ENCODE measurements around the gene ZIM2. TPM values are rescaled to one million over a fixed set of nuclear protein-coding genes. Genes with fewer than 3 reads are reported as not detected.

The ZIM2 gene
- total RNA-seq (2014; rRNA removed; shearing (Covaris generic)), result not detected in 2 replicates

DNA sequence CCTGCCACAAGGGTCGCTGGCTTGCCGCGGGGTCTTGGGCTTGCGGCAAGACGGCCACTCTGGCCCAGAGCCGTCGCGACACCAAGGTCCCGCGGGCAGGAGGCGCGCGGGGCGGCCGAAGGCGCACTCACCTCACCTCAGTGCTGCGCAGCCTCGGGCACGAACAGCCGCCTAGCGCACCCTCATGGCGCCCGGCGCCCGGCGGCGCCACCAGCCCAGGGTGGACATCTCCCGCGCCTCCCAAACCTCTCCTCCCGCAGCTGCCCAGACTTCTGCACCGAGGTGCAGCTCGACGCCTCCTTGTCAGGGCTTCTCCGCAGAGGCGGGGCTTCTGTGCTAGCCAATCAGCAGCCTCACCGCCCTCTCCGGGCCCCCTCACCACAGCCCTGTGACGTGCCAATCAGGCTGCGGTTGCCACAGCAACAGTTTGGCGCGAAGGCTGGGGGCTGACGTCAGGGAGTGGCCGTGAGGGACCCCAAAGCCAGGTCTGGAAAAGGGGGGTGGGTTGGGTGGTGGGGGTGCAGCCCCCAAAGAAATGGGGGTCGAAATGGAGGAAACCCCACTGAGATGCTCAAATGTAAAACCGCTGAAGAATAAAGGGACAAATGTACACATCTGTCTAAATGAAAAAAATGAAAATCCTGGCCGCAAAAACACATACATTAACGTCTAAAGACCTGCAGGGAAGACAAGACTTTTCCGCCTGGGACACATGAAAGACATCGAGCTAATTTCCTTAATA, at the start of gene ZIM2, which contains the start of gene PEG3:
Gene ZIM2 (minus strand): TSS at position 276 of the 742 bp plus-strand sequence. CDS start 16,449 bp downstream, outside the sequence.
Gene PEG3 (minus strand): TSS at position 276 of the 742 bp plus-strand sequence. CDS start 16,071 bp downstream, outside the sequence.

Small RNA genes lying within 50 kb of the gene (small RNA-seq; reads per million reads assigned to genes)
- gene AC006115.2, result not detected

Other genes with a start within 250 kb of the ZIM2 start
- 3.1 and 3.5 TPM in 2 replicates for gene ZNF71, start 245.4 kb downstream of the ZIM2 start, total RNA-seq (2014; rRNA removed; shearing (Covaris generic))
- not detected in 2 replicates for gene SMIM17, start 197.6 kb downstream of the ZIM2 start, total RNA-seq (2014; rRNA removed; shearing (Covaris generic))
- 0.98 and 2.0 TPM in 2 replicates for gene ZNF835, start 169.0 kb downstream of the ZIM2 start, total RNA-seq (2014; rRNA removed; shearing (Covaris generic))
- 0.11 and 0.26 TPM in 2 replicates for gene PEG3, start within 50 bp of the ZIM2 start, total RNA-seq (2014; rRNA removed; shearing (Covaris generic))

All from A375 (cell line).